Mammary epithelial cell (primary cell): ENCODE data around the gene CYSTM1.

Source experiments
- EZH2 ChIP-seq: IDR thresholded peaks from 2 replicates; pipeline ENCODE4 v1.6.1; 2012; ENCODE audit warnings: low read length, inconsistent platforms, borderline replicate concordance
- TF ChIP-seq, protein P1 (sequence below), 2 donors: IDR thresholded peaks in 1 of 2; conservative IDR thresholded peaks in 1 of 2; 2 replicates each; pipeline ENCODE4 v1.5.1; 2011 to 2012; ENCODE audit warnings: inconsistent platforms in 2 of 2, low read length in 2 of 2, mild to moderate bottlenecking in 2 of 2, control low read depth in 1 of 2, low read depth in 1 of 2; ENCODE audit not compliant: insufficient read depth in 1 of 2; ENCODE audit errors: extremely low read depth in 1 of 2

DNA sequence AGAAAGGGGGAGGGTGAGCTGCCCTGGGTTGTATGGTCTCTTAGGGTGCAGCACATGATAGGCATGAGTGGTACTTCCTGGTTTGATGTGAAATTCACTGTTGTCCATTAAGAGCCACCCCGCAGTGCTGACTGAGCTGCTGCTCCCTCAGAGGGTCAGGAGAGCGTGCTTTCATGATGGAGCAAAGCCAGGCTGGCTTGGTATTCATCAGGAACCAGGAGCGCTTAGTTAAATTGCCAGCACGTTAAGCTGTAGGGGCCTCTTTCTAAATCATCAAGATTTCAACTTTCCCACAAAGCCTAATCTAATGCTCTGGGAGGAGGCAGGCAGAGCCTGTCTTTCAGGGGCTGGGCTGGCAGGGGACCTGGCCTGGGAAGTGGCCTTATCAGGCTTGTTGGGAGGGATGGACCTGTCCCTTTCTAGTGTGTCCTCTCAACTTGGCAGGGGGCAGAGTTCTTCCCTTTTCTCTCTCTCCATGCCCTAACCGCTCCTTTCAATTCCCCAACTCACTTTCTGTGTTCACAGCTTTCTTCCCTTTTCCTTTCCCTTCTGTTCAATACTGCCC is 7.9 kb downstream of the CYSTM1 start:
- TF ChIP-seq, protein P1, sequence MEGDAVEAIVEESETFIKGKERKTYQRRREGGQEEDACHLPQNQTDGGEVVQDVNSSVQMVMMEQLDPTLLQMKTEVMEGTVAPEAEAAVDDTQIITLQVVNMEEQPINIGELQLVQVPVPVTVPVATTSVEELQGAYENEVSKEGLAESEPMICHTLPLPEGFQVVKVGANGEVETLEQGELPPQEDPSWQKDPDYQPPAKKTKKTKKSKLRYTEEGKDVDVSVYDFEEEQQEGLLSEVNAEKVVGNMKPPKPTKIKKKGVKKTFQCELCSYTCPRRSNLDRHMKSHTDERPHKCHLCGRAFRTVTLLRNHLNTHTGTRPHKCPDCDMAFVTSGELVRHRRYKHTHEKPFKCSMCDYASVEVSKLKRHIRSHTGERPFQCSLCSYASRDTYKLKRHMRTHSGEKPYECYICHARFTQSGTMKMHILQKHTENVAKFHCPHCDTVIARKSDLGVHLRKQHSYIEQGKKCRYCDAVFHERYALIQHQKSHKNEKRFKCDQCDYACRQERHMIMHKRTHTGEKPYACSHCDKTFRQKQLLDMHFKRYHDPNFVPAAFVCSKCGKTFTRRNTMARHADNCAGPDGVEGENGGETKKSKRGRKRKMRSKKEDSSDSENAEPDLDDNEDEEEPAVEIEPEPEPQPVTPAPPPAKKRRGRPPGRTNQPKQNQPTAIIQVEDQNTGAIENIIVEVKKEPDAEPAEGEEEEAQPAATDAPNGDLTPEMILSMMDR (conservative IDR thresholded peaks at IDR 0.05 in 1 of 2, IDR thresholded peaks at IDR 0.05 in 1 of 2; ENCODE audit: extremely low read depth in 1 of 2, insufficient read depth in 1 of 2, low read depth in 1 of 2, low read length in 2 of 2): no peak
- no peak for TF ChIP-seq EZH2
